ENCODE measurements around the gene TMEM237. TPM values are rescaled to one million over a fixed set of nuclear protein-coding genes. Genes with fewer than 3 reads are reported as not detected.

The TMEM237 gene
- total RNA-seq, 1 donor from 2014 or later, result 29.7 TPM

DNA sequence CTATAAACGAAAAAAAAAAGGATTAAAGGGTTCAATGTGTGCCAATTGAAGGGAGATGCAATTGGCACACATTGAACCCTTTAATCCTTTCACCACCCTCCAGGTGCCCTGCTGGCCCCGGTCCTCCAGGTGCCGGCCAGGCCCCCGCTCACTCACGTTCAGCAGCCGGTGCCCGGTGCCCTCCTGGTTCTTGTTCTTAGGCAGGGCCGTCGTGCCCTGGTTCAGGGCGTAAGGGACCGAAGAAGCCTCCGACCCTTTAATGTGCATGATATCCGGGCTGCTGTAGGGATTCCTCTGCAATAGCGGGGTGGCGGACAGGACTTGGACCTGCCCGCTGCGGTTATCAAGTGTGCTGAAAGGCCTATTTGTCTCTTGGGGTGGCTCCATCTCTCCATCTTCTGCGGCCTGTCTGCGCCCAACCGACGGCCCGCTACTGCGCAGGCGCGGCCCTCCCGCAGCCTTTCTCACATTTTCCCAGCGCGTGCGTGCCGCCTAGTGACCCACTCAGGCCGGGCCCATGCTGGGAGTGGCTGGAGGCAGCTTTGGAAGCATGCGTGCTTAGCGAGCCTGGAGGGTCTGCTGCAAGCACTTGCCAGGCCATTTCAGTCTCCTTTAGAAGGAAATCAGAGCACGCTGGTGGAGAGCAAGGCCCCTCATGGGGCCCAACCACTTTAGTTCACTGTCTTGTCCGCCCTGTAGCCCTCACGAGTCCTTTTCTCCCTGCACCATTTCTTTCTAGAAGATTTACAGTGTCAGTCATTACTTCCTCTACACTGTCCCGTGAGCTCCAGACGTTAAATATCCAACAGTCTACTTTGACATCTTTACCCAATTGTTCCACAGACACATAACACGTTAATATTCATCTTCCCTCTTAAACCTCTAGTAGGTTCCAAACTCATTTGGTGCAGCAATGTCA is 24.3 kb downstream of the TMEM237 start:
- Mint-ChIP-seq H3K27ac (ENCODE audit: unreplicated experiment) (no peak overlapping the region), H3K4me3 (ENCODE audit: unreplicated experiment) (no peak overlapping the region), H3K9me3 (ENCODE audit: low read depth) (peaks cover 9% of the 10 kb centered on the region), H3K4me1 (ENCODE audit: low read depth) (peaks cover 5% of the 10 kb centered on the region), H3K27me3 (ENCODE audit: low read depth) (no peaks in the 10 kb centered on the region), H3K36me3 (ENCODE audit: low read depth) (peaks cover 4% of the 10 kb centered on the region)
- no peak for DNase-seq (ENCODE audit: low spot score)
- TF ChIP-seq, protein P1, sequence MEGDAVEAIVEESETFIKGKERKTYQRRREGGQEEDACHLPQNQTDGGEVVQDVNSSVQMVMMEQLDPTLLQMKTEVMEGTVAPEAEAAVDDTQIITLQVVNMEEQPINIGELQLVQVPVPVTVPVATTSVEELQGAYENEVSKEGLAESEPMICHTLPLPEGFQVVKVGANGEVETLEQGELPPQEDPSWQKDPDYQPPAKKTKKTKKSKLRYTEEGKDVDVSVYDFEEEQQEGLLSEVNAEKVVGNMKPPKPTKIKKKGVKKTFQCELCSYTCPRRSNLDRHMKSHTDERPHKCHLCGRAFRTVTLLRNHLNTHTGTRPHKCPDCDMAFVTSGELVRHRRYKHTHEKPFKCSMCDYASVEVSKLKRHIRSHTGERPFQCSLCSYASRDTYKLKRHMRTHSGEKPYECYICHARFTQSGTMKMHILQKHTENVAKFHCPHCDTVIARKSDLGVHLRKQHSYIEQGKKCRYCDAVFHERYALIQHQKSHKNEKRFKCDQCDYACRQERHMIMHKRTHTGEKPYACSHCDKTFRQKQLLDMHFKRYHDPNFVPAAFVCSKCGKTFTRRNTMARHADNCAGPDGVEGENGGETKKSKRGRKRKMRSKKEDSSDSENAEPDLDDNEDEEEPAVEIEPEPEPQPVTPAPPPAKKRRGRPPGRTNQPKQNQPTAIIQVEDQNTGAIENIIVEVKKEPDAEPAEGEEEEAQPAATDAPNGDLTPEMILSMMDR (IDR thresholded peaks at IDR 0.05), result no peak

GRCh38 chr2:201608021-201608420 is 35.3 kb downstream of the TMEM237 start:
- Mint-ChIP-seq H3K4me3 (ENCODE audit: unreplicated experiment) (no peak overlapping the region), H3K9me3 (ENCODE audit: low read depth) (peaks cover 26% of the 10 kb centered on the region), H3K27me3 (ENCODE audit: low read depth) (no peaks in the 10 kb centered on the region), H3K36me3 (ENCODE audit: low read depth) (peaks cover 5% of the 10 kb centered on the region), H3K27ac (ENCODE audit: unreplicated experiment) (no peak overlapping the region), H3K4me1 (ENCODE audit: low read depth) (no peaks in the 10 kb centered on the region)
- no peak for DNase-seq (ENCODE audit: low spot score)
- TF ChIP-seq, protein P1 (IDR thresholded peaks at IDR 0.05), result no peak

GRCh38 chr2:201607568-201607967 is 35.7 kb downstream of the TMEM237 start:
- H3K9me3 Mint-ChIP-seq (ENCODE audit: low read depth), result peaks cover 26% of the 10 kb centered on the region
- no peak for DNase-seq (ENCODE audit: low spot score)
- H3K4me3 Mint-ChIP-seq (ENCODE audit: unreplicated experiment), result no peak overlapping the region
- H3K36me3 Mint-ChIP-seq (ENCODE audit: low read depth), result peaks cover 5% of the 10 kb centered on the region
- no peak overlapping the region for H3K27ac Mint-ChIP-seq (ENCODE audit: unreplicated experiment)
- H3K4me1 Mint-ChIP-seq (ENCODE audit: low read depth), result no peaks in the 10 kb centered on the region
- no peaks in the 10 kb centered on the region for H3K27me3 Mint-ChIP-seq (ENCODE audit: low read depth)
- TF ChIP-seq, protein P1 (IDR thresholded peaks at IDR 0.05), result no peak

GRCh38 chr2:201600906-201601305 is 42.4 kb downstream of the TMEM237 start:
- DNase-seq (ENCODE audit: low spot score), result no peak
- Mint-ChIP-seq H3K9me3 (ENCODE audit: low read depth) (peaks cover 12% of the 10 kb centered on the region), H3K27me3 (ENCODE audit: low read depth) (no peaks in the 10 kb centered on the region), H3K4me3 (ENCODE audit: unreplicated experiment) (no peak overlapping the region), H3K4me1 (ENCODE audit: low read depth) (no peaks in the 10 kb centered on the region), H3K27ac (ENCODE audit: unreplicated experiment) (no peak overlapping the region), H3K36me3 (ENCODE audit: low read depth) (peaks cover 5% of the 10 kb centered on the region)
- TF ChIP-seq, protein P1 (IDR thresholded peaks at IDR 0.05), result no peak

- H3K27me3 Mint-ChIP-seq (ENCODE audit: low read depth), result no peaks in the 10 kb centered on the region
- no peaks in the 10 kb centered on the region for H3K4me1 Mint-ChIP-seq (ENCODE audit: low read depth)
- TF ChIP-seq, protein P1 (IDR thresholded peaks at IDR 0.05), result no peak
- DNase-seq (ENCODE audit: low spot score), result no peak
- H3K27ac Mint-ChIP-seq (ENCODE audit: unreplicated experiment), result no peak overlapping the region
- peaks cover 5% of the 10 kb centered on the region for H3K36me3 Mint-ChIP-seq (ENCODE audit: low read depth)
- peaks cover 15% of the 10 kb centered on the region for H3K9me3 Mint-ChIP-seq (ENCODE audit: low read depth)
- no peak overlapping the region for H3K4me3 Mint-ChIP-seq (ENCODE audit: unreplicated experiment)
Observed at GRCh38 chr2:201597397-201597796, 45.9 kb downstream of the TMEM237 start.

Measured in chondrocyte (in vitro differentiated cells).